T-helper 1 cell treated with Interleukin-12 subunit alpha and Interleukin-12 subunit beta and Interleukin-4 antibody, amounts not matched to agents 30 ng/mL and 1 ng/mL, for 36 hours (primary cell): ENCODE measurements around the gene RPL37. TPM values are rescaled to one million over a fixed set of nuclear protein-coding genes. Genes with fewer than 3 reads are reported as not detected.
"Not testable (repeated sequence)": the region's sequence is repeated elsewhere in the genome, so short reads cannot be mapped to it uniquely, and the experiment has no call there.

Experiments
- intact Hi-C: fragments of 100-400 bp; cut with micrococcal nuclease; formaldehyde crosslinking; loops from one replicate; pipeline ENCODE4 v1.15.1; 2024
- total RNA-seq: library from RNA; stranded (reverse); gene quantifications from 2 replicates; pipeline ENCODE4 v1.2.3, GENCODE V29; 2022

The RPL37 gene
- 1,320 and 1,323 TPM in 2 replicates for total RNA-seq

GRCh38 chr5:40834849-40835787 lies at the start of gene RPL37:
TSS of gene RPL37 (minus strand) at chr5:40835222. CDS start at chr5:40835185, 37 bp downstream.
- intact Hi-C loops: loop anchor here (1.0 to 10.0 kb wide), 13 partner anchors 38 to 1760 kb away; partner anchors contain the start of genes FBXO4, FYB1, OXCT1 and RICTOR

DNA sequence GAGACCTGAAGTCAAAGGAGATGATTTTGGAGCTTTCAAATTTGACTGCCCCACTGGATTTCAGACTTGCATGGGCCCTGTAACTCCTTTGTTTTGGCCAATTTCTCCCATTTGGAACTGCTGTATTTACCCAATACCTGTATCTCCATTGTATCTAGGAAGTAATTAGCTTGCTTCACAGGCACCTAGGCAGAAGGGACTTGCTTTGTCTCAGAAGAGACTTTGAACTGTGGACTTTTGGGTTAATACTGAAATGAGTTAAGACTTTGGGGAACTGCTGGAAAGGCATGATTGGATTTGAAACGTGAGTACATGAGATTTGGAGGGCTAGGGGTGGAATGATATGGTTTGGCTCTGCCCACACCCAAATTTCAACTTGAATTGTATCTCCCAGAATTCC lies 48.0 kb upstream of the RPL37 start:
- intact Hi-C loops: not testable (repeated sequence)

DNA sequence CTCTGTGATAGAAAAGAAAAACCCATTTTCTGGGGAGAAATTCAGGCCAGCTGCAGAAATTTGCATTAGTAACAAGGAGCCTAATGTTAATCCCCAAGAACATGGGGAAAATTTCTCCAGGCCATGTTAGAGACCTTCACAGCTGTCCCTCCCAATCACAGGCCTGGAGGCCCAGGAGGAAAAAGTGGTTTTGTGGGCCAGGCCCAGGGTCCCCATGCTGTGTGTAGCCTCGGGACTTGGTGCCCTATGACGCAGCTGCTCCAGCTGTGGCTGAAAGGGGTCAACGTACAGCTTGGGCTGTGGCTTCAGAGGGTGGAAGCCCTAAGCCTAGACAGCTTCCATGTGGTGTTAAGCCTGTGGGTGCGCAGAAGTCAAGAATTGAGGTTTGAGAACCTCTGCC lies 47.3 kb upstream of the RPL37 start:
- intact Hi-C loops: no loop called here

GRCh38 chr5:40879163-40879942 lies 44.3 kb upstream of the RPL37 start:
- intact Hi-C loops: loop anchor here (1.0 kb wide), 8 partner anchors 44 to 1300 kb away; partner anchors contain the start of genes RPL37 and TTC33

DNA sequence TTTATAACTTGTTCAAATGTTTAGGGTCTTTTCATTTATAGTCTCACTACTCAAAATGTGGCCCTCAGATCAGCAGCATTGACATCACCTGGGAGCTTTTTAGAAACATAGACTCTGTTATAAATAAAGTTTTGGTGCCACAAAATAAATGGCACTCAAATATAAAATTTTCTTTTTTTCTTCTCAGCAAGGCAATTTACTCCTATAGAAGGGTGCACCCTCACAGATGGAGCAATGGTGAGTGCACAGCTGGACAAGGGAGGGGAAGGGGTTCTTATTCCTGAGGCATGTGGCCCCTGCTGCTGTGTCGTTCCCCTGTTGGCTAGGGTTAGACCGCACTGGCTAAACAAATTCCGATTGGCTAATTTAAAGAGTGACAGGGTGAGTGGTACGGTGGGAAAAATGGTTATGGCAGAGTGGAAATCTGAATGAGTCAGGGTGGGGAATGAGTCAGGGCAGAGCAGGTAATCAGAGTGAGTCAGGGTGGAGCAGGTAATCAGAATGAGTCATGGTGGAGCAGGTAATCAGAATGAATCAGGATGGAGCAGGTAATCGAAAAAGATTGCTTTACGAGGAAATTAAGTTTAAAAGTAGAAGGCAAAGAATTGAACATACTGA lies 42.5 kb upstream of the RPL37 start:
- intact Hi-C loops: no loop called here

GRCh38 chr5:40875958-40876357 lies 40.9 kb upstream of the RPL37 start:
- intact Hi-C loops: no loop called here

DNA sequence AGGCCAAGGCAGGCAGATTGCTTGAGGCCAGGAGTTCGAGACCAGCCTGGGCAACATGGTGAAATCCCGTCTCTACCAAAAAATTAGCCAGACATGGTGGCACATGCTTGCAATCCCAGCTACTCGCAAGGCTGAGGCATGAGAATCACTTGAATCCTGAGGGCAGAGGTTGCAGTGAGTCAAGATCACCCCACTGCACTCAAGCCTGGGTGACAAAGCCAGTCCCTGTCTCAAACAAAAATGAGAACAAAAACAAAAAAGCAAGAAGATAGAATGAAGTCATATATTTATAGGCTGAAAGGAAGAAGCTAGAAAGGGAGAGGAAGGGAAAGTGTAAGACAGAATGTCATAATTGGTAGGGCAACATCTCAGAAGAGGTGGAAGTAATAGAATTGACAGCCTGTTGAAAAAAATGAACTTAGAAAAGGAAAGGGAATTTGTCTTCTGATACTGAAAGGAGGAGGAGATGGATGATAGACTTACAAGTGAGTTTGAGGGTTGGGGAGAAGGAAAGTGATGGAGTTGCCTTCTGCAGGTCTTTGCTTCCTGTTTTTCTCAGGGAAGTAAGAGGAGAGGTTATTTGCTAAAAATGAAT lies 38.4 kb upstream of the RPL37 start:
- intact Hi-C loops: no loop called here

DNA sequence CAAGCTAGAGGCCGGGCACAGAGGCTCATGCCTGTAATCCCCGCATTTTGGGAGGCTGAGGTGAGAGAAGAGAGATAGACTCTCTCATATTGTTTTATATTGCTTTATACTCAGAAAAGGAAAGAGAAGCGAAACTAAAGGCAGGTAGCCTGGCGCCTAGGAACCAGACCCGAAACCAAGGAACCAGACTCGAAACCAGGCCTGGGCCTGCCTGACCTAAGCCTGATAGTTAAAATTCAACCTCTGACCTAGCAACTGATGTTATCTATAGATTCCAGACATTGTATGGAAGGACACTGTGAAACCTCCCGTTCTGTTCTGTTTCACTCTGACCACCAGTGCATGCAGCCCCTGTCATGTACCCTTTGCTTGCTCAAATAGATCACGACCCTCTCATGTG lies 37.2 kb upstream of the RPL37 start:
- intact Hi-C loops: not testable (repeated sequence)

GRCh38 chr5:40871177-40871576 lies 36.2 kb upstream of the RPL37 start:
- intact Hi-C loops: no loop called here

- intact Hi-C loops: no loop called here
These were observed 34.4 kb upstream of the RPL37 start for GRCh38 chr5:40869384-40869783.

GRCh38 chr5:40866844-40867243 lies 31.8 kb upstream of the RPL37 start:
- intact Hi-C loops: no loop called here

GRCh38 chr5:40865004-40865403 lies 30.0 kb upstream of the RPL37 start:
- intact Hi-C loops: not testable (repeated sequence)

GRCh38 chr5:40860711-40861110 lies 25.7 kb upstream of the RPL37 start:
- intact Hi-C loops: no loop called here

GRCh38 chr5:40853632-40854192 lies 18.7 kb upstream of the RPL37 start:
- intact Hi-C loops: no loop called here

GRCh38 chr5:40847525-40847924 lies 12.5 kb upstream of the RPL37 start:
- intact Hi-C loops: no loop called here

DNA sequence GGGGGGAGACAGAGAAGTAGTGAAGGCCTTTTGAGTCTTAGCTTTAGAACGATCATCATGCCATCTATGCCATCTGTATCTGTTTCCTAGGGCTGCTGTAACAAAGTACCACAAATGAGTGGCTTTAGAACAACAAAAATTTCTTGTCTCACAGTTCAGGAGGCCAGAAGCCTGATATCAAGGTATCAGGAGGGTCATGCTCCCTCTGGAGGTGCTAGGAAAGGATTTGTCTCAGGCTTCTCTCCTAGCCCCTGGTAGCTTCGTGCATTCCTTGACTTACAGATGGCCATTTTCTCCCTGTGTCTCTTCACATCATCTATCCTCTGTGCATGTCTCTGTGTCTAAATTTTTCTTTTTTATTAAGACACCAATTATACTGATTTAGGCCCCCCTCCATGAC lies 11.3 kb upstream of the RPL37 start:
- intact Hi-C loops: no loop called here

- intact Hi-C loops: no loop called here
These were observed 9.5 kb upstream of the RPL37 start for GRCh38 chr5:40844565-40844964.

DNA sequence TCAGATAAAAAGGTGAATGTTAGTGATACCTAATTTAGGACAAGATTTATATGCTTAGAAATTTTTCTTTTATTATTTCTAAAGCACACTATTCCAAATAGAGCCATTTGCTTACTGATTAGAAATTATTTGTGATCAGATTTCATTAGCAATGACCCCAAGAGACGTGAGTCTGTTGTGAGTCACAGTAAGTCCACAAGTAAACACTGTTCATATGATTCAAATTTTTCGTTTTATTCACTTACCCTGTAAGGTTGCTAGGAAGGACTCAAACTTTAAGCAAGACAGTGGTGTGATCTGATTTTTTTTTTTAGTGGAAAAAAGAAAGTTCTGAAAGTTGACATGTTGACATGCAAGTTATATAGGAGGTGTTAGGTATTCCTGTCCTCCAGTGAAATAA lies 7.3 kb upstream of the RPL37 start:
- intact Hi-C loops: no loop called here

DNA sequence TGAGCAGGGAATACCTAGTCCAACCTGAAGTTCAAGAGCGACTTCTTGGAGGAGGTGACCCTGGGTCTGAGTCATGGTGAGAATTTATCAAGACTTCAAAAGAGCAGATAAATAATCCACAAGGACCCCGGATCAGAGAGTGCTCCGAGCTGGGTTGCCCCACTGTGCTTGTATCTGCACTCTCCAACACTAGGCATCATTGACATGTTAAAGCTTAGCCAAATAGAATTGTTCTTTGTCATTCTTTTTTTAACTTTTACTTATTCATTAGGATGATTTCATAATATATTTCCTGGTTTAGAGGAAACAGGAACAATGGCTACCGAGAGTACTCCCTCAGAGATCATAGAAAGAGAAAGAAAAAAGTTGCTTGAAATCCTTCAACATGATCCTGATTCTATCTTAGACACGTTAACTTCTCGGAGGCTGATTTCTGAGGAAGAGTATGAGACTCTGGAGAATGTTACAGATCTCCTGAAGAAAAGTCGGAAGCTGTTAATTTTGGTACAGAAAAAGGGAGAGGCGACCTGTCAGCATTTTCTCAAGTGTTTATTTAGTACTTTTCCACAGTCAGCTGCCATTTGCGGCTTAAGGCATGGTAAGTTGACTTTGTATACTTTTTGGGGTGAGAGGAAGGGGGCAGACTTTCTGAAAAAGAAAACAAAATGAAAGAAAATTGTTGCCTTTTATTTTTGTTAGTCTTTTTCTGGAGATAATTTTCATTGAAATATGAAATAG lies 6.2 kb upstream of the RPL37 start, which contains the start of gene CARD6:
CARD6 (plus strand) TSS at position 300 of the 738 bp plus-strand sequence; CDS start at position 316, 16 bp downstream.
- intact Hi-C loops: no loop called here

GRCh38 chr5:40838086-40838485 lies 3.1 kb upstream of the RPL37 start:
- intact Hi-C loops: loop anchor here (10.0 kb wide), 1 partner anchor 1623 kb away; the partner anchor contains the start of gene FYB1
